HG03457 (cell line): ENCODE measurements around the gene KCNH2.
"Not testable (repeated sequence)": the region's sequence is repeated elsewhere in the genome, so short reads cannot be mapped to it uniquely, and the experiment has no call there.

ENCODE experiments used
- ATAC-seq: cut with Tn5 transposase; IDR thresholded peaks from one replicate; pipeline ENCODE4 v1.9.1; 2021; ENCODE audit warnings: moderate number of reproducible peaks; ENCODE audit not compliant: unreplicated experiment

The KCNH2 gene

GRCh38 chr7:151012911-151013347 lies 34.8 kb upstream of the KCNH2 start:
- no peak for ATAC-seq

DNA sequence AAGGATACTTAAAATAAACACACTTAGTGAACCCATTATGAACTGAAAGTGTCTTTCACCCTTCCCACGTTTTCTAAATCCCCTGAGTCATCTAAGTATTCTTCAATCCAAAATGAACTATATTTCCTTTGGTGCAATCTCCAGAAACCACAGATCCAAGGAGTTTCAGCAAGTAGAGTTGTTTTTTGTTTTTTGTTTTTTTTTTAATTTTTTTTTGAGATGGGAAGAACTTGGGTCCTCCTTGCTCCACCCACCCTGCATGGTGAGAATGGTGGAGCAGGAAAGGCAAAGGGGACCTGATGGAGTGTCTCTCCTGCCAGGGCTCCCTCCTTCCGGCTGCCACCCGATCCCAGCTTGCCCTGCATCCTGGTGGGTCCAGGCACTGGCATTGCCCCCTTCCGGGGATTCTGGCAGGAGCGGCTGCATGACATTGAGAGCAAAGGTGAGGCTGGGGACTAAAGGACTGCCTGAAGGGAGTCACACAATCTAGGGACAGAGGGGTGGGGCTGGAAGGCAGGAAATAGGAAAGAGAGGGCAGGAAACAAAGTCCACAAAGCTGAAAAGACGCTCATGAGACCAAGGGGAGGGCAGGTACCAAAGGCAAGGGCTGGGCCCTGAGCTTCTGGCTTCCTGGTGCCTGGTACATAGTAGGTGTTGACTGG lies 34.0 kb upstream of the KCNH2 start:
- ATAC-seq: no peak

DNA sequence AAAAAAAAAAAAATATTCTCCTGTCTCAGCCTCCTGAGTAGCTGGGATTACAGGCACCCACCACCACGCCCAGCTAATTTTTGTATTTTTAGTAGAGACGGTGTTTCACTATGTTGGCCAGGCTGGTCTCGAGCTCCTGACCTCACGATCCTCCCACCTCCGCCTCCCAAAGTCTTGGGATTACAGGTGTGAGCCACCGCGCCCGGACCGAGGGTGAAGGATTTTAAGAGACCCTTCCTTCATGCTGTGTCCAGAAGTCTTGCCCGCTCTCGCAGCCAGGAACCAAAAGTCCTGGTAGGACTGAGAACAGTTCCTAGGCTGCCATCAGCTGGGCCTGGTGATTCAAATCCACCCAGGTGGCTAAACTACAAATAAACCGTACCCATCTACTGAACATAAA lies 33.5 kb upstream of the KCNH2 start:
- ATAC-seq: not testable (repeated sequence)

DNA sequence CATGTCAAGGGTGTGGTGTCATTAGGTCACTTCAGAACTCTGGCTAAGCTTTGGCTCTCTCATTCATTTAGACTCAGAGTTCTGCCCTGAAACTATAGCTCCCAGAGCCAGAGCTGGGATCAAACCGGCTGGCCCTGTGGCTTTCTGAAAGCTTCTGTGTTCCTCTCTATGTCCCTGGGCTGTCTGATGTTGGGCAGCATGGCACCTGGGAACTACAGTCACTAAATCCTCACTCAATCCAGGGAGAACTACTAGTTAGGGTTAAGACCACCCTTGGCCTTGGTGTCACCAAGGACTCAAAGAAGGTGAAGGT lies 32.9 kb upstream of the KCNH2 start:
- ATAC-seq: no peak

DNA sequence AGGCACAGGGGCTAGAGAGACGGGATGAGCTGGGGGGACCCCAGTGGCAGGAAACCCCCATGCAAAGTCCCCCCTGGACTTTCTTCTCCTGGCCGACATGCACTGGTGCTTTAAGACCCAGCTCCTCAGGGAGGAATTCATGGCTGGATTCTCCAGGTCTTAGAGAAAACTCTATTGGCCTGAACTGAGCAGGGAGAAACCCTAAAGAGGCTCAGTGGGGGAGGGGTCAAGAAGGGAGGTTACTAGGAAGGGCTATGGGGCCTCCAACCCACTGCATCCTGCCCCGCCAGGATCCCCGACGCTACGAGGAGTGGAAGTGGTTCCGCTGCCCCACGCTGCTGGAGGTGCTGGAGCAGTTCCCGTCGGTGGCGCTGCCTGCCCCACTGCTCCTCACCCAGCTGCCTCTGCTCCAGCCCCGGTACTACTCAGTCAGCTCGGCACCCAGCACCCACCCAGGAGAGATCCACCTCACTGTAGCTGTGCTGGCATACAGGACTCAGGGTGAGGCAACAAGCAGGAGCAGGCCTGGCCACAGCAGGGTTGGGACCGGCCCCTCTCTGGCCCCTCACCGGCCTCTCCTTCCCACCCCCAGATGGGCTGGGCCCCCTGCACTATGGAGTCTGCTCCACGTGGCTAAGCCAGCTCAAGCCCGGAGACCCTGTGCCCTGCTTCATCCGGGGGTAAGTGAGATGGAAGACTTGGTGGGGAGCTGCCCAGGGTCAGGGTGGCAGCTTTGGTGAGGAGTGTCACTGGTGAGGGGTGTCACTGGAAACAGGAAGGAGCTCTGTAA lies 32.4 kb upstream of the KCNH2 start:
- no peak for ATAC-seq

DNA sequence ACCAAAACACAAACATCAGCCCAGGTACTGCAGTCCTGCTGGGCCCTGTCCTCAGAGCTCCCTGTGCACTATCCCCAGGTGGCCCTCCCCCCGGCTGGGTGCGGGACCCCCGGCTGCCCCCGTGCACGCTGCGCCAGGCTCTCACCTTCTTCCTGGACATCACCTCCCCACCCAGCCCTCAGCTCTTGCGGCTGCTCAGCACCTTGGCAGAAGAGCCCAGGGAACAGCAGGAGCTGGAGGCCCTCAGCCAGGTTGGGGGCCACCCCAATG lies 31.9 kb upstream of the KCNH2 start:
- ATAC-seq: no peak

GRCh38 chr7:151009327-151010036 lies 31.4 kb upstream of the KCNH2 start:
- ATAC-seq: no peak

- no peak for ATAC-seq
Observed at GRCh38 chr7:151008511-151009323, 30.6 kb upstream of the KCNH2 start.

DNA sequence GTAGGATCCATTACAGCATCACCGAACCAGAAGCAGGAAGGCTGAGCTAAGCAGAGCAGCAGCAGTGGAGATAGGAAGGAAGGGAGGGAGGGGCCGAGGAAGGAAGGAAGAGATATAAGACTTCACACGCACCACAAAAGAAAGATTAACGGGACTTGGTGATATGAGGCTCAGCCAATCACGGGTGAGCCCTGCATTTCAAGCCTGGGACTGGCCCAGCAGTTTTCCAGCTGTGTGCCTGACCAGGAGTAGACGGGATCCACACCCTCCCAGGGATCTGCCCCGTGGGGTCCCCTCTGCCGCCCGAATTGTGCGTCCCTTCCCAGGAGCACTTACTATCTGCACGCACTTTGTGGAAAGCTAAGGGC lies 30.0 kb upstream of the KCNH2 start:
- ATAC-seq: no peak

- ATAC-seq: no peak
Observed at GRCh38 chr7:151007469-151007898, 29.4 kb upstream of the KCNH2 start.

GRCh38 chr7:151006590-151007300 lies 28.6 kb upstream of the KCNH2 start:
- ATAC-seq: no peak

GRCh38 chr7:151005566-151005965 lies 27.4 kb upstream of the KCNH2 start:
- ATAC-seq: no peak

GRCh38 chr7:151003572-151003971 lies 25.5 kb upstream of the KCNH2 start:
- ATAC-seq: no peak

GRCh38 chr7:151001546-151001945 lies 23.4 kb upstream of the KCNH2 start:
- ATAC-seq: no peak

DNA sequence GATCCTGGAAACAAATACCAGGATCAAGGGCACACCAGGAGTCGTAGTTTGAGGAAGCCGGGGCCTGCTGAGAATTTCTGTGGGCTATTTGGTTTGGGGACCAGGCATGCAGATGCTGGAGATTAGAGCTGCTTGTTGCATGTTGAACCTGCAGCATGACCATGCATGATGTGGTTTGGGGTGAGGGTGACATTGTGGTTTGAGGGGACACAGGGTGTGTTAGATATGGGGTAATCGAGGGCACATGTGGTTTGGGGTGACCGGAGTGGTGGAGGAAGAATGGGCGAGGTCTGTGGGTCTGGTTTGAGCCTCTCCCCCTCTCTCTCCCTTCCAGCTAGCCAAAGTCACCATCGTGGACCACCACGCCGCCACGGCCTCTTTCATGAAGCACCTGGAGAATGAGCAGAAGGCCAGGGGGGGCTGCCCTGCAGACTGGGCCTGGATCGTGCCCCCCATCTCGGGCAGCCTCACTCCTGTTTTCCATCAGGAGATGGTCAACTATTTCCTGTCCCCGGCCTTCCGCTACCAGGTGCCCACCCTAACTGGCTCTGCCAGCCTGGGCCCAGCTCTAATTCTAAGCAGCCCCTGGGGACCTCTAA lies 22.9 kb upstream of the KCNH2 start:
- no peak for ATAC-seq

DNA sequence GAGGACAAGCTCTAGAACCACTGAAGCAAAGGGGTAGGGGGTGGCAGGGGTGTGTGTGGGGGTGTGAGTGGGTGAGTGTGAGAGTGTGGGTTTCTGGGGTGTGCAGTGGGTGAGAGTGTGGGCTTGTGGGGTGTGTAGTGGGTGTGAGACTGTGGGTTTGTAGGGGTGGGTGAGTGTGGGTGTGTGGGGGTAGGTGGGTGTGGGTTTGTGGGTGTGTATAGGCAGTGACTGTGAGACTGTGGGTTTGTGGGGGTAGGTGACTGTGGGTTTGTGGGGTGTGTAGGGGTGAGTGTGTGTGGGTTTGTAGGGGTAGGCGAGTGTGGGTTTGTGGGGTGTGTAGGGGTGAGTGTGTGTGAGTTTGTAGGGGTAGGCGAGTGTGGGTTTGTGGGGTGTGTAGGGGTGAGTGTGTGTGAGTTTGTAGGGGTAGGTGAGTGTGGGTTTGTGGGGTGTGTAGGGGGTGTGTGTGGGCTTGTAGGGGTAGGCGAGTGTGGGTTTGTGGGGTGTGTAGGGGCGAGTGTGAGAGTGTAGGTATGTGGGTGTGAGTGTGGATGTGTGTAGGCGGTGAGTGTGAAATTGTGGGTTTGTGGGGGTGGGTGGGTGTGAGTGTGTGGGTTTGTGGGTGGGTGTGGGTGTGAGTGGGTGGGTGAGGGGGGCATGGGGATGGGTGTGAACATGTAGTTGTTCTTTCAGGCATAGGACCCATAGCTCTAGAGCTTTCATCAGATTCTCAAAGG lies 21.5 kb upstream of the KCNH2 start:
- ATAC-seq: no peak

DNA sequence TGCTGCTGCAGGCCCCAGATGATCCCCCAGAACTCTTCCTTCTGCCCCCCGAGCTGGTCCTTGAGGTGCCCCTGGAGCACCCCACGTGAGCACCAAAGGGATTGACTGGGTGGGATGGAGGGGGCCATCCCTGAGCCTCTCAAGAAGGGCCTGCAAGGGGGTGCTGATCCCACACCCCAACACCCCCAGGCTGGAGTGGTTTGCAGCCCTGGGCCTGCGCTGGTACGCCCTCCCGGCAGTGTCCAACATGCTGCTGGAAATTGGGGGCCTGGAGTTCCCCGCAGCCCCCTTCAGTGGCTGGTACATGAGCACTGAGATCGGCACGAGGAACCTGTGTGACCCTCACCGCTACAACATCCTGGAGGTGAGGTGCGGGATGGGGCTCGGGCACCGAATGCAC lies 20.9 kb upstream of the KCNH2 start:
- ATAC-seq: no peak

- no peak for ATAC-seq
Observed at GRCh38 chr7:150998341-150998740, 20.2 kb upstream of the KCNH2 start.

- no peak for ATAC-seq
Observed at GRCh38 chr7:150997817-150998216, 19.7 kb upstream of the KCNH2 start.

DNA sequence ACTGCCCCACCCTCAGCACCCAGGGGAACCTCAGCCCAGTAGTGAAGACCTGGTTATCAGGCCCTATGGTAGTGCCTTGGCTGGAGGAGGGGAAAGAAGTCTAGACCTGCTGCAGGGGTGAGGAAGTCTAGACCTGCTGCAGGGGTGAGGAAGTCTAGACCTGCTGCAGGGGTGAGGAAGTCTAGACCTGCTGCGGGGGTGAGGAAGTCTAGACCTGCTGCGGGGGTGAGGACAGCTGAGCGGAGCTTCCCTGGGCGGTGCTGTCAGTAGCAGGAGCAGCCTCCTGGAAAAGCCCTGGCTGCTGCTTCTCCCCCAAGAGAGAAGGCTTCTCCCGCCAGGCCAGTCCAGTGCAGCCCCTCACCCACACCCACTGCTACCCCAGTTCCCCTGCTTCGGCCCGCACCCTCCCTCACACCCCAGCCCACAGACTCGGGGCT lies 19.0 kb upstream of the KCNH2 start:
- no peak for ATAC-seq
